Effector memory CD4-positive, alpha-beta T cell (primary cell): ENCODE results near the gene OR4Q3.
"Not testable (repeated sequence)": the region's sequence is repeated elsewhere in the genome, so short reads cannot be mapped to it uniquely, and the experiment has no call there.

ENCODE experiments used
- DNase-seq, 3 donors: peaks; one replicate each; pipeline ENCODE4 v3.0.0-alpha.2; 2020
- H3K27ac ChIP-seq: 2 replicates; pipeline ENCODE4 v1.7.0; 2013; ENCODE audit warnings: mild to moderate bottlenecking, low read length, moderate library complexity; ENCODE audit not compliant: insufficient read depth, poor library complexity, severe bottlenecking
- H3K27me3 ChIP-seq: replicated peaks from 2 replicates; pipeline ENCODE4 v1.7.0; 2013; ENCODE audit warnings: mild to moderate bottlenecking, low read length; ENCODE audit not compliant: insufficient read depth, control insufficient read depth, poor library complexity, severe bottlenecking
- H3K36me3 ChIP-seq: 2 replicates; pipeline ENCODE4 v1.7.0; 2013; ENCODE audit warnings: mild to moderate bottlenecking, low read length, moderate library complexity; ENCODE audit not compliant: control insufficient read depth, insufficient read depth
- H3K4me1 ChIP-seq: 2 replicates; pipeline ENCODE4 v1.7.0; 2013; ENCODE audit warnings: low read length, mild to moderate bottlenecking; ENCODE audit not compliant: control insufficient read depth, insufficient read depth, poor library complexity, severe bottlenecking
- H3K4me3 ChIP-seq: 2 replicates; pipeline ENCODE4 v1.7.0; 2013; ENCODE audit warnings: low read length, low read depth, mild to moderate bottlenecking; ENCODE audit not compliant: insufficient read depth, poor library complexity, severe bottlenecking
- H3K9me3 ChIP-seq: 2 replicates; pipeline ENCODE4 v1.7.0; 2013; ENCODE audit warnings: mild to moderate bottlenecking, low read length, moderate library complexity; ENCODE audit not compliant: control insufficient read depth

Gene OR4Q3

DNA sequence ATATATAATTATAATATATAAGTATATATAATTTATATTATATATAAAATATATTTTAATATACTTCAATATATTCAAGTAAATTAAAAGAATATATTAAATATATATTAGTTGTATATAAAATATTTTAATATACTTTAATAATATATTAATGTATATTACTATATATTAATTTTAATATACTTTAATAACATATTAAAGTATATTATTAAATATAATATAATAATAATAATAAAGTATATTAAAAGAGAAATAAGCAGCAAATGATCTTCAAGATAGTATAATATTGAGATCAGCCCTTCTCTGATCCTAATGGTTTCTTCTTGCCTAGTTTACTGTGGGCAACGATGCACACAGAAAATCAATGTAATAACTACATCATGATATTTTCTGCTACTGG, 32.2 kb downstream of the OR4Q3 start:
- no peaks in the 10 kb centered on the region for H3K36me3 ChIP-seq
- H3K4me1 ChIP-seq = no peaks in the 10 kb centered on the region
- no peaks in the 10 kb centered on the region for H3K27me3 ChIP-seq
- DNase-seq = no peak
- H3K4me3 ChIP-seq = no peak overlapping the region
- H3K9me3 ChIP-seq = no peaks in the 10 kb centered on the region
- H3K27ac ChIP-seq = no peak overlapping the region

DNA sequence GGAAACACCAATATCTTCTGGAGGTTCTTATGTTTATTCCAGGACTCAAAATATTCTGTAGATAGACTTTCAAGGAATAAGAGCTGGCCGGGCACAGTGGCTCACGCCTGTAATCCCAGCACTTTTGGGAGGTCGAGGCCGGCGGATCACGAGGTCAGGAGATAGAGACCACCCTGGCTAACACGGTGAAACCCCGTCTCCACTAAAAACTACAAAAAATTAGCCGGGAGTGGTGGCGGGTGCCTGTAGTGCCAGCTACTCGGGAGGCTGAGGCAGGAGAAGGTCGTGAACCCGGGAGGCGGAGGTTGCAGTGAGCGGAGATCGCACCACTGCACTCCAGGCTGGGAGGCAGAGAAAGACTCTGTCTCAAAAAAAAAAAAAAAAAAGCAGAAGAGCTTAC, 42.5 kb downstream of the OR4Q3 start:
- not testable (repeated sequence) for H3K4me1 ChIP-seq, H3K9me3 ChIP-seq, H3K27ac ChIP-seq, H3K27me3 ChIP-seq, DNase-seq, H3K36me3 ChIP-seq, H3K4me3 ChIP-seq

DNA sequence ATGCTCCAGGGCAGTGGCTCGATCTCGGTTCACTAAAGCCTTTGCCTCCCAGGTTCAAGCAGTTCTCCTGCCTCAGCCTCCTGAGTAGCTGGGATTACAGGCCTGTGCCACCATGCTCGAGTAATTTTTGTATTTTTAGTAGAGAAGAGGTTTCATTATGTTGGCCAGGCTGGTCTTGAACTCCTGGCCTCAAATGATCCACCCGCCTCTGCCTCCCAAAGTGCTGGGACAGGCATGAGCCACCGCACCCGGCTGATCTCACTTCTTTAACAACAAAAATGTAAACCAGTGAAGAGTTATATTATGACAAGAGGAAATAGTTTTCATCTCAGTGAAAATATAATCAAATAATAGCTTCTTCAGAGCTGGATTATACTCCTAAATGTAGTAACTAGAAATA, 43.9 kb downstream of the OR4Q3 start:
- H3K27ac ChIP-seq, H3K4me3 ChIP-seq, H3K4me1 ChIP-seq, DNase-seq, H3K27me3 ChIP-seq, H3K36me3 ChIP-seq, H3K9me3 ChIP-seq: not testable (repeated sequence)

DNA sequence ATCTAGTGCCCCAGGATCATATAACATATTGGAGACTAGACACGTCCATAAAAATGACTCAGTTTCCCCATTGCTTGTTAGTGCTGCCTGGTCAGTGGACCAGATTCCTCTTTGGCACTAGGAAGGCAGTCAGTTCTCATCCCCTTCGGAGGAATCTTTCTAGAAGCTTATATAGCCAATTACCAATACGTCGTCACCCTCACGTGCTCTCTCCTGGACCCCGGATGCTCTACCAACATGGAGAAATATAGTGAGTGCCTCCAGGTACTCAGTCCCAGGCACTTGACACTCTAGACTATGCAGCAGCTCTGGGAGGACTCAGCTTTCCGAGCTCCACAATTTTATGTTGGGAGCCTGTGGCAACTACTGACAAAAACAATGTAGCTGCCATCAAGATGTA, 44.8 kb downstream of the OR4Q3 start:
- not testable (repeated sequence) for H3K4me3 ChIP-seq, H3K9me3 ChIP-seq, H3K4me1 ChIP-seq, DNase-seq, H3K36me3 ChIP-seq, H3K27me3 ChIP-seq, H3K27ac ChIP-seq

DNA sequence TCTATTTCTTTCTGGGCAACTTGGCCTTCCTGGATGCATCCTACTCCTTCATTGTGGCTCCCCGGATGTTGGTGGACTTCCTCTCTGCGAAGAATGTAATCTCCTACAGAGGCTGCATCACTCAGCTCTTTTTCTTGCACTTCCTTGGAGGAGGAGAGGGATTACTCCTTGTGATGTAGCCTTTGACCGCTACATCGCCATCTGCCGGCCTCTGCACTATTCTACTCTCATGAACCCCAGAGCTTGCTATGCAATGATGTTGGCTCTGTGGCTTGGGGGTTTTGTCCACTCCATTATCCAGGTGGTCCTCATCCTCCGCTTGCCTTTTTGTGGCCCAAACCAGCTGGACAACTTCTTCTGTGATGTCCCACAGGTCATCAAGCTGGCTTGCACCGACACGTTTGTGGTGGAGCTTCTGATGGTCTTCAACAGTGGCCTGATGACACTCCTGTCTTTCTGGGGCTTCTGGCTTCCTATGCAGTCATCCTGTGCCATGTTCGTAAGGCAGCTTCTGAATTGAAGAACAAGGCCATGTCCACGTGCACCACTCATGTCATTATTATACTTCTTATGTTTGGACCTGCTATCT, 53.2 kb downstream of the OR4Q3 start:
- not testable (repeated sequence) for H3K4me3 ChIP-seq, H3K27me3 ChIP-seq, H3K27ac ChIP-seq, DNase-seq, H3K9me3 ChIP-seq, H3K4me1 ChIP-seq, H3K36me3 ChIP-seq
